GM19372 (cell line): Measurements from ENCODE around the gene DTD1.

Experiments used
- ATAC-seq: cut with Tn5 transposase; IDR thresholded peaks from one replicate; pipeline ENCODE4 v1.9.1; 2021; ENCODE audit warnings: mild to moderate bottlenecking, low read depth, moderate library complexity; ENCODE audit not compliant: unreplicated experiment

The DTD1 gene

GRCh38 chr20:18698735-18699380 is 111.0 kb downstream of the DTD1 start:
- no peak for ATAC-seq

- ATAC-seq = no peak
These were observed 114.1 kb downstream of the DTD1 start for GRCh38 chr20:18701969-18702368.

GRCh38 chr20:18702736-18703135 is 114.9 kb downstream of the DTD1 start:
- ATAC-seq = no peak

- ATAC-seq = no peak
These were observed 117.6 kb downstream of the DTD1 start for GRCh38 chr20:18705490-18705889.

GRCh38 chr20:18705910-18706309 is 118.1 kb downstream of the DTD1 start:
- no peak for ATAC-seq

GRCh38 chr20:18712131-18712530 is 124.3 kb downstream of the DTD1 start:
- ATAC-seq = no peak

GRCh38 chr20:18712882-18713281 is 125.0 kb downstream of the DTD1 start:
- ATAC-seq = no peak

GRCh38 chr20:18715564-18715963 is 127.7 kb downstream of the DTD1 start:
- no peak for ATAC-seq

- ATAC-seq = no peak
These were observed 129.2 kb downstream of the DTD1 start for GRCh38 chr20:18717062-18717461.

GRCh38 chr20:18718129-18718528 is 130.3 kb downstream of the DTD1 start:
- ATAC-seq = no peak

GRCh38 chr20:18719426-18719825 is 131.6 kb downstream of the DTD1 start:
- no peak for ATAC-seq

- ATAC-seq = no peak
These were observed 133.8 kb downstream of the DTD1 start for GRCh38 chr20:18721551-18722115.

GRCh38 chr20:18722371-18722770 is 134.5 kb downstream of the DTD1 start:
- no peak for ATAC-seq

- ATAC-seq = no peak
These were observed 136.2 kb downstream of the DTD1 start for GRCh38 chr20:18724077-18724476.

GRCh38 chr20:18724788-18725464 is 137.1 kb downstream of the DTD1 start:
- no peak for ATAC-seq

GRCh38 chr20:18727032-18727508 is 139.2 kb downstream of the DTD1 start:
- ATAC-seq = no peak

- ATAC-seq = peak; percentile 87
These were observed 140.5 kb downstream of the DTD1 start for GRCh38 chr20:18728165-18728869.

GRCh38 chr20:18728870-18729224 is 141.0 kb downstream of the DTD1 start:
- ATAC-seq = peak; percentile 38

GRCh38 chr20:18729231-18729825 is 141.5 kb downstream of the DTD1 start:
- ATAC-seq = no peak

- no peak for ATAC-seq
These were observed 144.1 kb downstream of the DTD1 start for GRCh38 chr20:18731940-18732339.
